Panc1 (cell line): ENCODE data around the gene AIFM3. TPM values are rescaled to one million over a fixed set of nuclear protein-coding genes. Genes with fewer than 3 reads are reported as not detected.

Experiments
- ATAC-seq: fragments of 200-7000 bp; cut with Tn5 transposase; 2 replicates; pipeline ENCODE4 v1.9.1; 2020; ENCODE audit warnings: mild to moderate bottlenecking, moderate library complexity
- BruUV-seq: library from RNA; stranded (reverse); fragments of 400-500 nt; replicated peaks from 2 replicates; lab custom pipeline; 2021; lab: Mats Ljungman, UMichigan
- CTCF ChIA-PET: fragments of 300-600 bp; sonication (Branson Sonifier 250); formaldehyde crosslinking; loops from one replicate; lab custom pipeline; 2022; ENCODE audit warnings: antibody characterized with exemption; lab: Charles Lee
- POLR2A ChIA-PET: fragments of 300-600 bp; sonication (Branson Sonifier 250); formaldehyde crosslinking; loops from one replicate; lab custom pipeline; 2022; ENCODE audit warnings: antibody characterized with exemption; lab: Charles Lee
- DNase-seq: peaks from one replicate; pipeline ENCODE4 v3.0.0-alpha.2; 2010; ENCODE audit warnings: low read depth, low spot score
- H3K27ac ChIP-seq: 2 replicates; pipeline ENCODE4 v1.5.1; 2011; ENCODE audit warnings: mild to moderate bottlenecking, low read length, inconsistent platforms
- H3K27me3 ChIP-seq: fragments of 200-500 bp; sonication (Bioruptor generic); 2 replicates; pipeline ENCODE4 v1.6.0; 2014; ENCODE audit warnings: low read length, inconsistent platforms; ENCODE audit not compliant: control insufficient read depth, insufficient read depth
- H3K36me3 ChIP-seq: fragments of 200-500 bp; sonication (Bioruptor generic); 2 replicates; pipeline ENCODE4 v1.5.1; 2014; ENCODE audit warnings: inconsistent platforms, mild to moderate bottlenecking, low read length, moderate library complexity; ENCODE audit not compliant: control insufficient read depth, insufficient read depth
- H3K4me1 ChIP-seq: 2 replicates; pipeline ENCODE4 v1.5.1; 2011; ENCODE audit warnings: inconsistent platforms, mild to moderate bottlenecking, low read length, moderate library complexity; ENCODE audit not compliant: control insufficient read depth, insufficient read depth
- H3K4me3 ChIP-seq, 2 experiments: 2 replicates each; pipeline ENCODE4 v1.5.1; 2011 to 2012; ENCODE audit warnings: low read depth in 2 of 2, low read length in 2 of 2, mild to moderate bottlenecking in 2 of 2, inconsistent platforms in 1 of 2, moderate library complexity in 1 of 2
- H3K9me3 ChIP-seq: fragments of 200-500 bp; sonication (Bioruptor generic); 2 replicates; pipeline ENCODE4 v1.5.1; 2014; ENCODE audit warnings: low read depth, mild to moderate bottlenecking, inconsistent platforms, low read length, moderate library complexity; ENCODE audit not compliant: control insufficient read depth, insufficient read depth
- CTCF ChIP-seq: fragments of 450-650 bp; IDR thresholded peaks from 2 replicates; pipeline ENCODE4 v1.5.1; 2017; ENCODE audit warnings: mild to moderate bottlenecking
- POLR2AphosphoS5 ChIP-seq: IDR thresholded peaks from 2 replicates; pipeline ENCODE4 v1.6.1; 2012; ENCODE audit warnings: mild to moderate bottlenecking, low read depth, low read length, moderate library complexity
- REST ChIP-seq, 2 experiments: IDR thresholded peaks; 2 replicates each; pipeline ENCODE4 v1.6.1; 2011 to 2012; ENCODE audit warnings: low read depth in 2 of 2, control low read depth in 1 of 2, low read length in 1 of 2, mild to moderate bottlenecking in 1 of 2, moderate library complexity in 1 of 2; ENCODE audit not compliant: insufficient read depth in 1 of 2
- SIN3A ChIP-seq: IDR thresholded peaks from 2 replicates; pipeline ENCODE4 v1.6.1; 2012; ENCODE audit warnings: low read depth, mild to moderate bottlenecking, low read length, moderate library complexity, borderline replicate concordance; ENCODE audit not compliant: insufficient read depth
- TCF7L2 ChIP-seq: IDR thresholded peaks from 2 replicates; pipeline ENCODE4 v1.6.1; 2011; ENCODE audit warnings: mild to moderate bottlenecking, low read depth, low read length, inconsistent platforms
- in situ Hi-C: cut with HindIII; loops from 2 replicates; pipeline ENCODE4 v1.10.0; 2016; ENCODE audit warnings: low sequenced_read_pairs, low pct_unique_long_range_greater_than_20kb
- intact Hi-C: fragments of 100-400 bp; cut with micrococcal nuclease; formaldehyde crosslinking; loops from one replicate; pipeline ENCODE4 v1.10.0; 2022; ENCODE audit not compliant: unreplicated experiment
- total RNA-seq: library from RNA; stranded (reverse); gene quantifications from one replicate; pipeline ENCODE4 v1.2.1, GENCODE V29; 2021; ENCODE audit not compliant: unreplicated experiment

AIFM3 gene
- total RNA-seq, 1 experiment from 2014 or later, result 2.7 TPM

GRCh38 chr22:20983081-20983771, 16.2 kb downstream of the AIFM3 start:
- DNase-seq (no peak), ATAC-seq (no peak)
- BruUV-seq, result no TSS peak
- ChIA-PET POLR2A (no interaction called here), CTCF (no interaction called here)
- Histone ChIP-seq H3K4me3 (peak overlapping the region; percentile 68 to 80), H3K27me3 (no peaks in the 10 kb centered on the region), H3K4me1 (0 out of 2 replicates have a peak, but pooled peaks cover 3% of the 10 kb centered on the region), H3K9me3 (no peaks in the 10 kb centered on the region), H3K36me3 (no peaks in the 10 kb centered on the region; the same call in 1 of the 2 replicates), H3K27ac (peak overlapping the region; percentile 87)
- in situ Hi-C loops, result no loop called here
- intact Hi-C loops, result no loop called here
- no peak for TF ChIP-seq SIN3A

GRCh38 chr22:20985720-20986119, 18.7 kb downstream of the AIFM3 start:
- ATAC-seq (no peak), DNase-seq (no peak)
- Histone ChIP-seq H3K27me3 (no peaks in the 10 kb centered on the region), H3K4me3 (no peak overlapping the region), H3K36me3 (no peaks in the 10 kb centered on the region; the same call in 1 of the 2 replicates), H3K27ac (no peak overlapping the region), H3K4me1 (0 out of 2 replicates have a peak, but pooled peaks cover 3% of the 10 kb centered on the region), H3K9me3 (no peaks in the 10 kb centered on the region)
- in situ Hi-C loops (no loop called here), intact Hi-C loops (no loop called here)
- ChIA-PET POLR2A (no interaction called here), CTCF (no interaction called here)
- TF ChIP-seq SIN3A (no peak), REST (IDR thresholded peaks at IDR 0.05; ENCODE audit: insufficient read depth in 1 of 2, low read depth in 2 of 2, low read length in 1 of 2) (no peak), CTCF (no peak), POLR2AphosphoS5 (no peak), TCF7L2 (no peak)
- BruUV-seq, result no TSS peak

- in situ Hi-C loops (no loop called here), intact Hi-C loops (no loop called here)
- BruUV-seq, result TSS peak; percentile 64
- Histone ChIP-seq H3K9me3 (no peaks in the 10 kb centered on the region), H3K36me3 (no peaks in the 10 kb centered on the region; the same call in 1 of the 2 replicates), H3K27ac (no peak overlapping the region), H3K27me3 (no peaks in the 10 kb centered on the region), H3K4me1 (0 out of 2 replicates have a peak, but pooled peaks cover 2% of the 10 kb centered on the region), H3K4me3 (no peak overlapping the region)
- TF ChIP-seq TCF7L2, result no peak
- TF ChIP-seq SIN3A, result no peak
- no peak for TF ChIP-seq POLR2AphosphoS5
- TF ChIP-seq CTCF, result no peak
- TF ChIP-seq REST (IDR thresholded peaks at IDR 0.05; ENCODE audit: insufficient read depth in 1 of 2, low read depth in 2 of 2, low read length in 1 of 2), result no peak
- ATAC-seq, result no peak
- POLR2A ChIA-PET, result interaction anchor here (0.6 to 0.7 kb wide), 3 partner anchors 31 to 107 kb away, joined by 3 read pairs; no protein-coding TSS in a partner anchor
- no peak for DNase-seq
- CTCF ChIA-PET, result no interaction called here
Observed at GRCh38 chr22:20986365-20986764, 19.3 kb downstream of the AIFM3 start.
